Measurements from ENCODE around the gene IPO4.

IPO4 gene

GRCh38 chr14:24160850-24161804 is 27.5 kb downstream of the IPO4 start, which contains the start of gene IRF9:
Gene IRF9, plus strand, starts transcription at chr14:24161265. Its CDS starts 880 bp downstream, at chr14:24162145.
- H4K12ac ChIP-seq (ENCODE audit: low read depth, low read length): peak within 1 kb of the TSS; percentile 76
- H2BK120ac ChIP-seq (ENCODE audit: insufficient read depth, low read length, poor library complexity): peak within 1 kb of the TSS; percentile 49
- H2AFZ ChIP-seq (ENCODE audit: insufficient read depth, low read length, poor library complexity): no peak within 1 kb of the TSS
- peak within 1 kb of the TSS; percentile 51 for H3K18ac ChIP-seq (ENCODE audit: low read length)
- peak within 1 kb of the TSS; percentile 55 for H3K4me3 ChIP-seq (ENCODE audit: low read depth, low read length)
- peak within 1 kb of the TSS; percentile 70 for H3K9ac ChIP-seq (ENCODE audit: low read length)
- no peak within 1 kb of the TSS for H3K23ac ChIP-seq (ENCODE audit: low read length)
- H3K36me3 ChIP-seq (ENCODE audit: control insufficient read depth in 1 of 2, insufficient read depth in 2 of 2, low read length in 2 of 2): peaks cover 67 to 69% of the 10 kb centered on the region in 2 experiments
- H3K14ac ChIP-seq (ENCODE audit: low read length): peak within 1 kb of the TSS; percentile 56
- H2BK12ac ChIP-seq (ENCODE audit: low read length): no peak within 1 kb of the TSS
- WGBS (ENCODE audit: extremely low coverage, insufficient coverage, insufficient read length): no CpG with 5 or more reads among the region's 12 CpGs
- peak within 1 kb of the TSS; percentile 71 for H3K4me2 ChIP-seq (ENCODE audit: low read length)
- peak within 1 kb of the TSS; percentile 48 for H3K4ac ChIP-seq (ENCODE audit: low read depth, low read length)
- peaks cover 6 to 7% of the 10 kb centered on the region in 2 experiments for H3K4me1 ChIP-seq (ENCODE audit: control insufficient read depth in 1 of 2, insufficient read depth in 2 of 2, low read length in 2 of 2)
- H3K79me1 ChIP-seq (ENCODE audit: low read length): peaks cover 4% of the 10 kb centered on the region
- H2AK5ac ChIP-seq (ENCODE audit: low read length): peak within 1 kb of the TSS; percentile 65
- H4K91ac ChIP-seq (ENCODE audit: low read depth, low read length): peak within 1 kb of the TSS; percentile 68
- no peaks in the 10 kb centered on the region for H3K27me3 ChIP-seq (ENCODE audit: insufficient read depth, low read length)
- H3K79me2 ChIP-seq (ENCODE audit: control insufficient read depth, insufficient read depth, low read length, poor library complexity): peaks cover 2% of the 10 kb centered on the region
- peak within 1 kb of the TSS; percentile 71 for H4K8ac ChIP-seq (ENCODE audit: low read depth, low read length)
- H2BK5ac ChIP-seq (ENCODE audit: low read depth, low read length, poor library complexity): peak within 1 kb of the TSS; percentile 47
- H3K27ac ChIP-seq (ENCODE audit: low read depth, low read length): peak within 1 kb of the TSS; percentile 31
- DNase-seq: peak; percentile 97 to 100
- H3K9me3 ChIP-seq (ENCODE audit: insufficient read depth, low read depth, low read length): no peaks in the 10 kb centered on the region

- H2BK12ac ChIP-seq (ENCODE audit: low read length): no peak overlapping the region
- peaks cover 2% of the 10 kb centered on the region for H3K79me2 ChIP-seq (ENCODE audit: control insufficient read depth, insufficient read depth, low read length, poor library complexity)
- peaks cover 66 to 67% of the 10 kb centered on the region in 2 experiments for H3K36me3 ChIP-seq (ENCODE audit: control insufficient read depth in 1 of 2, insufficient read depth in 2 of 2, low read length in 2 of 2)
- no peak overlapping the region for H2BK5ac ChIP-seq (ENCODE audit: low read depth, low read length, poor library complexity)
- H4K12ac ChIP-seq (ENCODE audit: low read depth, low read length): no peak overlapping the region
- no peak overlapping the region for H3K14ac ChIP-seq (ENCODE audit: low read length)
- no peak for DNase-seq
- whole genome bisulfite sequencing (ENCODE audit: extremely low coverage, insufficient coverage, insufficient read length): no CpG with 5 or more reads among the region's 4 CpGs
- H3K9me3 ChIP-seq (ENCODE audit: insufficient read depth, low read depth, low read length): no peaks in the 10 kb centered on the region
- H4K91ac ChIP-seq (ENCODE audit: low read depth, low read length): no peak overlapping the region
- H3K79me1 ChIP-seq (ENCODE audit: low read length): peaks cover 4% of the 10 kb centered on the region
- H3K18ac ChIP-seq (ENCODE audit: low read length): no peak overlapping the region
- no peak overlapping the region for H3K4me3 ChIP-seq (ENCODE audit: low read depth, low read length)
- no peak overlapping the region for H3K23ac ChIP-seq (ENCODE audit: low read length)
- H2BK120ac ChIP-seq (ENCODE audit: insufficient read depth, low read length, poor library complexity): no peak overlapping the region
- no peak overlapping the region for H2AK5ac ChIP-seq (ENCODE audit: low read length)
- no peak overlapping the region for H3K27ac ChIP-seq (ENCODE audit: low read depth, low read length)
- H2AFZ ChIP-seq (ENCODE audit: insufficient read depth, low read length, poor library complexity): no peak overlapping the region
- no peak overlapping the region for H4K8ac ChIP-seq (ENCODE audit: low read depth, low read length)
- no peak overlapping the region for H3K4ac ChIP-seq (ENCODE audit: low read depth, low read length)
- H3K9ac ChIP-seq (ENCODE audit: low read length): no peak overlapping the region
- peaks cover 6 to 7% of the 10 kb centered on the region in 2 experiments for H3K4me1 ChIP-seq (ENCODE audit: control insufficient read depth in 1 of 2, insufficient read depth in 2 of 2, low read length in 2 of 2)
- H3K27me3 ChIP-seq (ENCODE audit: insufficient read depth, low read length): no peaks in the 10 kb centered on the region
- no peak overlapping the region for H3K4me2 ChIP-seq (ENCODE audit: low read length)
Observed at GRCh38 chr14:24160499-24160849, 28.1 kb downstream of the IPO4 start.

GRCh38 chr14:24159777-24160498 is 28.7 kb downstream of the IPO4 start:
- Histone ChIP-seq H3K23ac (ENCODE audit: low read length) (no peak overlapping the region), H3K36me3 (ENCODE audit: control insufficient read depth in 1 of 2, insufficient read depth in 2 of 2, low read length in 2 of 2) (peaks cover 66 to 67% of the 10 kb centered on the region in 2 experiments), H3K4me1 (ENCODE audit: control insufficient read depth in 1 of 2, insufficient read depth in 2 of 2, low read length in 2 of 2) (peaks cover 6 to 7% of the 10 kb centered on the region in 2 experiments), H2AFZ (ENCODE audit: insufficient read depth, low read length, poor library complexity) (no peak overlapping the region), H3K79me2 (ENCODE audit: control insufficient read depth, insufficient read depth, low read length, poor library complexity) (peaks cover 2% of the 10 kb centered on the region), H4K91ac (ENCODE audit: low read depth, low read length) (no peak overlapping the region), H3K4ac (ENCODE audit: low read depth, low read length) (no peak overlapping the region), H2BK5ac (ENCODE audit: low read depth, low read length, poor library complexity) (no peak overlapping the region), H3K9ac (ENCODE audit: low read length) (no peak overlapping the region), H2BK120ac (ENCODE audit: insufficient read depth, low read length, poor library complexity) (no peak overlapping the region), H4K12ac (ENCODE audit: low read depth, low read length) (no peak overlapping the region), H2BK12ac (ENCODE audit: low read length) (no peak overlapping the region), H3K14ac (ENCODE audit: low read length) (no peak overlapping the region), H2AK5ac (ENCODE audit: low read length) (no peak overlapping the region), H3K27ac (ENCODE audit: low read depth, low read length) (no peak overlapping the region), H3K79me1 (ENCODE audit: low read length) (peaks cover 4% of the 10 kb centered on the region), H3K4me3 (ENCODE audit: low read depth, low read length) (no peak overlapping the region), H3K4me2 (ENCODE audit: low read length) (no peak overlapping the region), H3K9me3 (ENCODE audit: insufficient read depth, low read depth, low read length) (no peaks in the 10 kb centered on the region), H4K8ac (ENCODE audit: low read depth, low read length) (no peak overlapping the region), H3K18ac (ENCODE audit: low read length) (no peak overlapping the region), H3K27me3 (ENCODE audit: insufficient read depth, low read length) (no peaks in the 10 kb centered on the region)
- DNase-seq: peak; percentile 35 to 62
- no CpG with 5 or more reads among the region's 11 CpGs for WGBS (ENCODE audit: extremely low coverage, insufficient coverage, insufficient read length)

- Histone ChIP-seq H2AFZ (ENCODE audit: insufficient read depth, low read length, poor library complexity) (no peak overlapping the region), H3K79me2 (ENCODE audit: control insufficient read depth, insufficient read depth, low read length, poor library complexity) (peaks cover 2% of the 10 kb centered on the region), H4K91ac (ENCODE audit: low read depth, low read length) (no peak overlapping the region), H3K27me3 (ENCODE audit: insufficient read depth, low read length) (no peaks in the 10 kb centered on the region), H3K4me1 (ENCODE audit: control insufficient read depth in 1 of 2, insufficient read depth in 2 of 2, low read length in 2 of 2) (peaks cover 6 to 7% of the 10 kb centered on the region in 2 experiments), H3K14ac (ENCODE audit: low read length) (no peak overlapping the region), H3K18ac (ENCODE audit: low read length) (no peak overlapping the region), H3K79me1 (ENCODE audit: low read length) (peaks cover 4% of the 10 kb centered on the region), H3K9ac (ENCODE audit: low read length) (no peak overlapping the region), H3K4me2 (ENCODE audit: low read length) (no peak overlapping the region), H3K23ac (ENCODE audit: low read length) (no peak overlapping the region), H3K9me3 (ENCODE audit: insufficient read depth, low read depth, low read length) (no peaks in the 10 kb centered on the region), H2BK5ac (ENCODE audit: low read depth, low read length, poor library complexity) (no peak overlapping the region), H2AK5ac (ENCODE audit: low read length) (no peak overlapping the region), H2BK120ac (ENCODE audit: insufficient read depth, low read length, poor library complexity) (no peak overlapping the region), H3K27ac (ENCODE audit: low read depth, low read length) (no peak overlapping the region), H4K8ac (ENCODE audit: low read depth, low read length) (no peak overlapping the region), H3K36me3 (ENCODE audit: control insufficient read depth in 1 of 2, insufficient read depth in 2 of 2, low read length in 2 of 2) (peaks cover 48 to 52% of the 10 kb centered on the region in 2 experiments), H3K4me3 (ENCODE audit: low read depth, low read length) (no peak overlapping the region), H4K12ac (ENCODE audit: low read depth, low read length) (no peak overlapping the region), H3K4ac (ENCODE audit: low read depth, low read length) (no peak overlapping the region), H2BK12ac (ENCODE audit: low read length) (no peak overlapping the region)
- no CpG with 5 or more reads among the region's 12 CpGs for WGBS (ENCODE audit: extremely low coverage, insufficient coverage, insufficient read length)
- DNase-seq: no peak
Observed at GRCh38 chr14:24157331-24157730, 31.3 kb downstream of the IPO4 start.

All from trophoblast cell (in vitro differentiated cells and primary cell).